Amniotic epithelial cell (primary cell): ENCODE data around the gene LRRC23.
A peak's percentile ranks its signal among the peaks of the same experiment; 100 is the strongest.
"Not testable (repeated sequence)": the region's sequence is repeated elsewhere in the genome, so short reads cannot be mapped to it uniquely, and the experiment has no call there.

ENCODE experiments used
- DNase-seq: peaks from one replicate; pipeline ENCODE4 v3.0.0-alpha.2; 2010; ENCODE audit warnings: low read depth

Gene LRRC23

DNA sequence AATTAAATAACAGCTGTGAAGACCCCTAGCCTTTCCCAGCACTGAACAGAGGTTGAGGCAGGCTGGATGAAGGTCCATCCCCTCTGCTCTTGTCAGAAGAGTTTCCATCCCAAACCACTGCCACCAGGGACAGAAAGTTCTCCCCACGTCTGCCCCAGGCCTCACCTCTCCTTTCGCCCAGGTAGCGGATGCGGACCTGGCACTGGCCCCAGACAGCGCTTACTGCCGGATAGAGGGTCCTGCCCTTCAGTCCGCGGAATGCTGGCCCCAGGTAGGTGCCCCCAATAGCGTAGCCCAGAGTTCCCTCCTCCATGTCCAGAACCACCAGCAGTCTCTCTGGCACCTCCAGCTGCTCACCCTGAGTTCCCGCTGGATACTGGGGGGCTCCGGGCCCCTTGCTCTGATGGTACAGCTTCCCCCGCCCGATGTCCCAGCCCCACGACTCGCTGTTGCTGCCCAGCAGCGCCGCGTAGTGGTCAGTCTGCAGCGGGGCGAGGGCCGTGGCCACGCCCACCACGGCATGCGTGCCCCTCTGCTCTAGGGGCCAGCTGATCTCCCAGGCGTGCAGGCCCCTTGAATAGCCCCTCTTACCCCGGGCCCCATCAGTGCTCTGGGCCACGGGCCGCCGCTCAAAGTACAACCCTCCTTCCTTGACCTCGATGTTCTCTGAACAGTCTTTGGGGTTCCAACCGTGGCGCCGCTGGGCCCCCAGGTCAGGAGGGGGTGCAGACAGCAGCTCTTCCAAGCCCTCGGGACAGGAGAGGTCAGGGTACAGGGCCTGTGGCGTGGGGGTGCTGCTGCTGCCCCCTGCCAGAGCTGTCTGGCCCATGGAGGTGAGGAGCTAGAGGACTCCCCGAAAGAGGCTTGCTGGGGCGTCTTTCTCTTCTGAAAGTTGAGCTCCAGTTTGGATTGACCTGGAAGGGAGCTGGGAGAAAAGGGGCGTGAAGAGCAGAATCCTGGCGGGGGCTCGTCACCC lies 32.3 kb upstream of the LRRC23 start:
- peak; percentile 49 for DNase-seq

DNA sequence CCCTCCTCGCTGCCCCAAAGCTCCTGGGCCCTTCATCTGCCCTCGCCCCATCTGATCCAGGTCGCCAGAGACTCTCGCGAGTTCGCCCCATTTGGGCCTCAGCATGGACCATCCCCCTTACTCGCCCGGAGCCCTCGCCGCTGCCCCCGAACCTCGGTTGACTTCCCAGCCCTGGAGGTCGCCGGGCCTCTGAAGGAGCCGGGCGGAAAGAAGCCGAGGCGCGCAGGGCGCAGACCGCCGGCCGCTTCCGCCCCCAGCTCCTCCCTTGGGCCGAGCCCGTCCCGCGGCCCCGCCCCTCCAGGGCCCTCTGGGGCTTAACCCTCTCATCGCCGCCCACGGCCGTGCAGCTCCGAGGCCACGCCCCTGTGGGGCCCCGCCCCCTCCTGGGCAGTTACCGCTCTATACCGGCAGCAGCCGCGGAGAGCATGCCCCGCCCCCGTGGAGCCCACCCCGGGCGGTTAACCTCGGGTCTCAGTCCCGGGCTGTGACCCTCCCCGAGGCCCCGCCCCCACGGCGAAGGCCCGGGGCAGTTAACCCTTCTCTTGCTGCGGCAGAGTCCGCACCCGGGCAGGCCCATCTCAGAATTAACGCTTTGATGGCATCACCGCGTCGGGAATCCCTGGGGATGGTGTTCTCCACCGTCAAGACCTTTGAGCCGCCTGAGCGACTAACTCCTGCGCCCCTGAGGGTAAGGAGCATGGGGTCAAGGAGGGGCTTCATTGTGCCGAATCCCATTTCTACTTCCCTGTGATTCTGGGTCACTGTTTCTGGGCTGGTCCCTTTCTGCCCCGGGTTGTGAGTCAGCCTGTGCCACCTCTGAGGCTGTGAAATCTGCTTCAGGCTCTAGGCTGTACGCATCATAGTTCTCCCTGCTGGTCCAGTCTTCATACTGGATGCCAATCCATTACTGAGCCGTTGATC lies 31.3 kb upstream of the LRRC23 start, which contains the start of gene SPSB2:
TSS of gene SPSB2 (minus strand) at position 210 of the 921 bp plus-strand sequence. CDS start 402 bp downstream, outside the sequence.
- peak; percentile 92 for DNase-seq

DNA sequence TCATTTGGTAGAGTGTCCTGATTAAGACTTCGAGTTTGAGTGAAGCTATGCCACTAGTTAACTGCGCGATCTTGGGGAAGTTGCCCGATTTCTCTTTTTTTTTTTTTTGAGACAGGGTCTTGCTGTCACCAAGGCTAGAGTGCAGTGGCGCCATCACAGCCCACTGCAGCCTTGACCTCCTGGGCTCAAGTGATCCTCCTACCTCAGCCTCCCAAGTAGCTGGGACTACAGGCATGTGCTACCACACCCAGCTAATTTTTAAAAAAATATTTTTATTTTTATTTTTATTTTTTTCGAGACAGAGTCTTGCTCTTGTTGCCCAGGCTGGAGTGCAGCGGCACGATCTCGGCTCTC lies 30.6 kb upstream of the LRRC23 start:
- not testable (repeated sequence) for DNase-seq

DNA sequence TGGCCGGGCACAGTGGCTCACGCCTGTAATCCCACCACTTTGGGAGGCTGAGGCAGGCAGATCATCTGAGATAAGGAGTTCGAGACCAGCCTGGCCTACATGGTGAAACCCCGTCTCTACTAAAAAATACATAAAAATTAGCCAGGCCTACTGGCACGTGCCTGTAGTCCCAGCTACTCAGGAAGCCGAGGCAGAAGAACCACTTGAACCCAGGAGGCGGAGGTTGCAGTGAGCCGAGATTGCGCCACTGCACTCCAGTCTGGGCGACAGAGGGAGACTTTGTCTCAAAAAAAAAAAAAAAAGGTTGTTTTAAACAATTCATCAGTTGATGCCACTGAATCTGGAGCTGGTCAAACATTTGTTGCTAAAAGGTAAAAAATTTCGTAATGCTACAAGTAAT lies 24.8 kb upstream of the LRRC23 start:
- DNase-seq: not testable (repeated sequence)

DNA sequence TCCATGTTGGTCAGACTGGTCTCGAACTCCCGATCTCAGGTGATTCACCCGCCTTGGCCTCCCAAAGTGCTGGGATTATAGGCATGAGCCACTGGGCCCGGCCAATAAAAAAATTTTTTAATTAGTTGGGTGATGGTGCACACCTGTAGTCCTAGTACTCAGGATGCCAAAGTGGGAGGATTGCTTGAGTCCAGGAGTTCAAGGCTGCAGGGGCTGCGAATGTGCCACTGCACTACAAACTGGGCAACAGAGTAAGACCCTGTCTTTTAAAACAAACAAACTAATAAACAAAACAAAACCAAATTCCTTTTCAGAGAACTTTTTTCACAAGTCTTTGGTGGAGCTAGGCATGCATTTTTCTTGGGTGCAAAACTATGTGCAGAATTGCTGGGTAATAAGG lies 21.4 kb upstream of the LRRC23 start:
- DNase-seq: no peak

DNA sequence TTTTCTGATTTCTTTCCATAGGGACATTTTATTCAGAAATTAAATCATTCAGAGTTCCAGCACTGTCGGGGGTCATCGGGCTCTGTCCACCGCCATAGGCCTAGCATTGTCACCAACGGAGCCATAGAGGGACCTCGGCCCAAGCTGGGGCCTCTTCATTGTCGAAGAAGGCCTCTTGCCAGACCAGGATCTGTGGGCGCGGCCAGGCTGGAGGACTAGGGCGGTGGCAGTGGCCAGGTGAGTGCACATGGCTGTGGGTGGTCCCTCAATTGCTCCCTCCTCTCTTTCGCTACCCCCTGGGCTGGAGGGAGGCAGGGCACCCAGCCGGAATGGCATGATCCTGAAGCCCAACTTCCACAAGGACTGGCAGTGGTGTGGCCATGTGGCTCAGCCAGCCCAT lies 20.9 kb upstream of the LRRC23 start:
- no peak for DNase-seq

DNA sequence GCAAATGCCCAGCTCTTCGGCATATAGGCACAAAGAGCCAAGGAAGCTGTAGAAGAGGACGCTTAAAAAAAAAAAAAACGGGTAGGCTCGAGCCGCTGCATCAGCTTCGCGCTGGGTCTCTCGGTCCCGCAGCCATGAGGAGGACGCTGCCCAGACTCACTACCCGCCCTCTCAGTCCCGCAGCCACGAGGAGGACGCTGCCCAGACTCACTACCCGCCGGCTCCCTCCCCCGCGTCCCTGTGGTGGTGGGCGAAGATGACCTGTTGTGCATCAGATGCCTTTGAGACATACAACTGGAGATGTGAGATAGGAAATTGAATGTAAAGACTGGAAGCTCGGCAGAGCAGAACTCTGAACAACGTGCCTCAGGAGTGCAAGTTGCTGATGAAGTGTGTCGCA lies 20.1 kb upstream of the LRRC23 start:
- no peak for DNase-seq

DNA sequence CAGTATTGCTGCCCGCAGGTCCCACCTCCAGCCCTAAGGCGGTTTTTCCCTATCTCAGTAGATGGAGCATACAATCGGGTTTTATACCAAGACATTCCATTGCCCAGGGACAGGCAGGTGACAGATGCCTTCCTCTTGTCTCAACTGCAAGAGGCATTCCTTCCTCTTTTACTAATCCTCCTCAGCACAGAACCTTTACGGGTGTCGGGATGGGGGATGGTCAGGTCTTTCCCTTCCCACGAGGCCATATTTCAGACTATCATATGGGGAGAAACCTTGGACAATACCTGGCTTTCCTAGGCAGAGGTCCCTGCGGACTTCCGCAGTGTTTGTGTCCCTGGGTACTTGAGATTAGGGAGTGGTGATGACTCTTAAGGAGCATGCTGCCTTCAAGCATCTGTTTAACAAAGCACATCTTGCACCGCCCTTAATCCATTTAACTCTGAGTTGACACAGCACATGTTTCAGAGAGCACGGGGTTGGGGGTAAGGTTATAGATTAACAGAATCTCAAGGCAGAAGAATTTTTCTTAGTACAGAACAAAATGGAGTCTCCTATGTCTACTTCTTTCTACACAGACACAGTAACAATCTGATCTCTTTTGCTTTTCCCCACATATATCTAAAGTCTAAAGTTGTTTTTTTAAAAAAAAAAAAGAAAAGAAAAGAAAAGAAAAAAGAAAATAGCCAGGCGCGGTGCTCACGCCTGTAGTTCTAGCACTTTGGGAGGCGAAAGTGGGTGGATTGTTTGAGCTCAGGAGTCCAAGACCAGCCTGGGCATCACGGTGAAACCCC lies 18.2 kb upstream of the LRRC23 start:
- not testable (repeated sequence) for DNase-seq

DNA sequence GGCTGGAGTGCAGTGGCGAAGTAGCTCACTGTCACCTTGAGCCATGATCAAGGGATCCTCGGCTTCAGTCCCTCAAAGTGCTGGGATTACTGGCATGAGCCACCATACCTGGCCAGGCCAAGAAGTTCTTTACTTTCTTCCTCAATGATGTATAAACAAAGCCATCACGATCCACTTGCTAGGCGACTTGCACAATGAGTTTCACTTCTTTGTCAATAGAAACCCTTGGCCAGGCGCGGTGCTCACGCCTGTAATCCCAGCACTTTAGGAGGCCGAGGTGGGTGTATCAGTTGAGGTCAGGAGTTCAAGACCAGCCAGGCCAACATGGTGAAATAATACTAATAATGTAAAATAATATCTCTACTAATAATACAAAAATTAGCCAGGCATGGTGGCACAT lies 17.2 kb upstream of the LRRC23 start:
- no peak for DNase-seq

DNA sequence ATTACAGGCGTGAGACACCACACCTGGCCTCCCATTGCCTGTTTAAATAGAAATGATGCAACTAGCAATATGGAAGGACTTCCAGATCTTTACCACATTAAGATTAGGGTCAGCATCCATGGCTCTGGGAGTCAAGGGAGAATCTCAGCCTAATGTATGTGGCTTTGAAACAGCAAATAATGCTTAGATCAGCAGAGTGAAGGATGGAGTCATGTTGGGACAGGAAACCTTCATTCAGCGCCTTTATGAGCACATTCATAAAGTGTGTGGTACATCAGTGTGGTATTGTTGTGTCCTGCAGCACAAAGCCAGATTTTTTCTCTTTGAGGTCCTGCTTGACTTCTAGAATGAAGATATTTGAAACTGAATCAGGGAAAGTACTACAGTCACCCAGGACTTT lies 16.3 kb upstream of the LRRC23 start:
- DNase-seq: no peak

DNA sequence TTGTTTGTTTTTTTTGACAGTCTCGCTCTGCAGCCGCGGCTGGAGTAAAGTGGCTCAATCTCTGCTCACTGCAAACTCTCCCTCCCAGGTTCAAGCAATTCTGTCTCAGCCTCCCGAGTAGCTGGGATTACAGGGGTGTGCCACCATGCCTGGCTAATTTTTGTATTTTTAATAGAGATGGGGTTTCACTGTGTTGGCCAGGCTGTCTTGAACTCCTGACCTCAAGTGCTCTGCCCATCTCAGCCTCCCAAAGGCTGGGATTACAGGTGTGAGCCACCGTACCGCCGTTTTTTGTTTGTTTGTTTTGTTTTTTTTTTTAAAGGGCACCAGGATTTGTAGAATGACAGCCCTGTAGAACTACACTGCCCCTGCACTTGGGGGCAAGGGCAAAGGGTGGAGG lies 15.8 kb upstream of the LRRC23 start:
- not testable (repeated sequence) for DNase-seq

DNA sequence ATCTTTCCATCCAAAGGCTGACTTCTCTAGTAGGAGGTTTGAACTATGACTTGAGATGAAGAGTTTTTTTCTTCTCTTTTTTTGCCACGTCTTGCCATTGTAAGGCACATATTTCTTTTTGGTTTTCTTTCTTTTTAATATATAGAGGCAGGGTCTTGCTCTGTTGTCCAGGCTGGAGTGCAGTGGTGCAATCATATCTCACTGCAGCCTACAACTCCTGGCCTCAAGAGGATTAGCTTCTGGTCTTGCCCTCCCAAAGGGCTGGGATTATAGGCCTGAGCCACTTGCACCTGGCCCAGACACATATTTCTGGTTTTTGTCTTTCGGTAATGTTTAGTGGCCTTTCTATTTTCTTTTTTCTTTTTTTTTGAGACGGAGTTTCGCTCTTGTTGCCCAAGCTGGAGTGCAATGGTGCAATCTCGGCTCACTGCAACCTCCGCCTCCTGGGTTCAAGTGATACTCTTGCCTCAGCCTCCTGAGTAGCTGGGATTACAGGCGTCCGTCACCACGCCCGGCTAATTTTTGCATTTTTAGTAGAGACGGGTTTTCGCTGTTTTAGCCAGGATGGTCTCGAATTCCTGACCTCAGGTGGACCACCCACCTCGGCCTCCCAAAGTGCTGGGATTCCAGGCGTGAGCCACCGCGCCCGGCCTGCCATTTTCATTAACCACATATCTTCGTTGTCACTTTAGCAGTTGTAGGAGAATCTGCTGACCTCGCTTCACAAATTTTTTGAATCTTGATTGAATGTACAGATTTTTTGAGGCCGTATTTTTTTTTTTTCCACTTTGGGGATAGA lies 14.6 kb upstream of the LRRC23 start:
- not testable (repeated sequence) for DNase-seq

DNA sequence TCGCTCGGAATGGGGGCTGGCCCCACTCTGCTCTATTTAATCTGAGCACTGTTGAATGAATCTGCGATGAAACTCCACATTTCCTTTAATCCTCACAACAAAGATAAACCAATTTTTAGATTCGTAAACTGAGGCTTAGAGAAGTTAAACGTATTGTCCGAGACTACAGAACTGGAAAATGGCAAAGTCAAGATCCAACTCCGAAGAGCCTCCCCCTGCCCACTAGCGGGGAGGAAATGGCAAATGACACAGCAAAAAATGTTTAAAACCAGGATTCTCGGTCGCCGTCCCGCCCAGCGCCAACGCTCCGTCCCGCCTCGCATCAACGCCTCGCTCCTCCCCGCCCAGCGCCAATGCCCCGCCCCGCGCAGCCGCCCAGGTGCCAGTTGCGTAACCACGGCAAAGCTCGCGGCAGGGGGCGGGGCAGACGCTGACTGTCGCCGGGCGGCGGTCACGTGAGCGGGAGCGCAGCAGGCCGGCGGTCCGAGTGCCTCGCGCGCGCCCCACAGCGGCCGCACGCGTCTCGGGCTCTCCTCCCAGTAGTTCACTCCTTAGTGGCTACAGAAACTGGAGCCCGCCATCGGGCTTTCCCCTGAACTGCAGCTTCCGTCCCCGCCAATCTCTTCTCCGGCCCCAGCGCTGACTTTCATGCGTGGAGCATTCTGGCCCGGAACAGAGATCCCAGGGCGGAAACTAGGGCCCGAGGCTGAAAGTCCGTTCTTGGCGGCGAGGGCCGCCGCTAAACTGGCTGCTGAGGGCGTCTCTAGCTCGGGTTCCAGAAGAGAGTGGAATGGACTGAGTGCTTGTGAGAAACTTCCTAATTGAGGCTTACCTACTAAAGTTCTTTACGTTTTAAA lies 13.6 kb upstream of the LRRC23 start:
- DNase-seq: peak; percentile 87

DNA sequence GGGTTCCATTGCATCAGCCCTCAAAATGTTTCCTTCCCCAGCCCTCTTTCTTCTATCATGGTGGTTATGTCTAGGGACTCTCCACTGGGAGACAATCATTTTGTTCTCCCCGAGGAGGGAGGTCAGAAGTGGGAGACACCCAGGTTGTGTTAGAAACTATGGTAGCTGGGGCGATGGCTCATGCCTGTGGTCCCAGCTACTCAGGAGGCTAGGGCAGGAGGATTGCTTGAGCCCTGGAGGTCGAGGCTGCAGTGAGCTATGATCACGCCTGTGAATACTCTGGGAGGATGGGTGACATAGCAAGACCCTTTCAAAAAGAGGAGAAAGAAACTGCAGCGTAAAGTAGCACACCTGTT lies 13.0 kb upstream of the LRRC23 start:
- no peak for DNase-seq

DNA sequence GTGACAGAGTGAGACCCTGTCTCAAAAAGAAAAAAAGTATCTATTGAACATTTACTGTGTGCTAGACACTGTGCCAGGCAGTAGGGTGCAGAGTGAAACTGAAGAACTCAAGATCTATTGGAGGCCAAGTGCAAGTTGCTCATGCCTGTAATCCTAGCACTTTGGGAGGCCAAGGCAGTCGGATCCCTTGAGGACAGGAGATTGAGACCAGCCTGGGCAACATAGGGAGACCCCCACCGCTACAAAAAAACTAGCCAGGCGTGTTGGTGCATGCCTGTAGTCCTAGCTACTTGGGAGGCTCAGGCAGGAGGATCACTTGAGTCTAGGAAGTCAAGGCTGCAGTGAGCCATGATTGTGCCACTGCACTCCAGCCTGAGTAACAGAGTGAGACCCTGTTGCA lies 11.9 kb upstream of the LRRC23 start:
- not testable (repeated sequence) for DNase-seq

DNA sequence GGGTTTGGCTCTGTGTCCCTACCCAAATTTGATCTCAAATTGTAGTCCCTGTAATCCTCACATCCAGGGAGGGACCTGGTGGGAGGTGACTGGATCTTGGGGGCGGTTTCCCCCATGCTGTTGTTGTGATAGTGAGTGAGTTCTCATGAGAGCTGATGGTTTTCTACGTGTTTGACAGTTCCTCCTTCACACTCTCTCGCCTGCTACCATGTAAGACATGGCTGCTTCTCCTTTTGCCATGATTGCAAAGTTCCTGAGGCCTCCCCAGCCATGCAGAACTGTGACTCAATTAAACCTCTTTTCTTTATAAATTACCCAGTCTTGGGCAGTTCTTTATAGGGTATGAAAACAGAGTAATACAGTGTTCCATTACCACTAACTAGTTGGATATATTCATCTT lies 10.3 kb upstream of the LRRC23 start:
- DNase-seq: no peak

DNA sequence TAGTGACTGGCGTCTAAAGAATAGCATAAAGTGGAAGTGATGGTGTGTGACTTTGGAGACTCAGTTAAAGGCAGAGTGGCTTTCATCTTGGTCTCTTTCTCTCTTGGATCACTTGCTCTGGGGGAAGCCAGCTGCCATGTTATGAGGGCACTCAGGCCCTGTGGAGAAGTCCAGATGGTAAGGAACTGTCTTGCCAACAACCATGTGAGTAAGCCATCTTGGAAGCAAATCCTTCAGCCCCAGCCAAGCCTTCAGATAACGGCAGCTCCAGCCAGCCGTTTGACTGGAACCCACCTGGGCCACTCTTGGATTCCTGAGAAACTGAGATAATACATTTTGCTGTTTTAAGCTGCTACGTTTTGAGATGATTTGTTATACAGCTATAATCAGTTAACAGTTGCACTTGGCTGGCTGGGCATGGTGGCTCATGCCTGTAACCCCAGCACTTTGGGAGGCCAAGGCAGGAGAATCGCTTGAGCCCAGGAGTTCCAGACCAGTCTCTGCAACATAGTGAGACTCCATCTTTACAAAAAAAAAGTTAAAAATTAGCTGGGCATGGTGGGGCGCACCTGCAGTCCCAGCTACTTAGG lies 7.7 kb upstream of the LRRC23 start:
- DNase-seq: no peak

DNA sequence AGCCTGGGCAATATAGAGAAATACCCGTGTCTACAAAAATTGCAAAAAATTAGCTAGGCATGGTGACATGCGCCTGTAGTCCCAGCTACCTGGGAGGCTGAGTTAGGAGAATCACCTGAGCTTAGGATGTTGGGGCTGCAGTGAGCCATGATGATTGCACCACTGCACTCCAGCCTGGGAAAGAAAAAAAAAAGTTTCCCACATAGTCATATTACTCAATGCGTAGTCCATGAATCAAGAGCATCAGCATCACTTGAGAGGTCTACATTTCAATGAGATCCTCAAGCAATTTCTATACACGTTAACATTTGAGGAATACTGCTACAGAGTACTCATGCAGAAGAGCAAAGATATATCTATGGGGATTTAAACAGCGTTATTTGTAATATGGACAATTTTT lies 5.2 kb upstream of the LRRC23 start:
- peak; percentile 33 for DNase-seq

DNA sequence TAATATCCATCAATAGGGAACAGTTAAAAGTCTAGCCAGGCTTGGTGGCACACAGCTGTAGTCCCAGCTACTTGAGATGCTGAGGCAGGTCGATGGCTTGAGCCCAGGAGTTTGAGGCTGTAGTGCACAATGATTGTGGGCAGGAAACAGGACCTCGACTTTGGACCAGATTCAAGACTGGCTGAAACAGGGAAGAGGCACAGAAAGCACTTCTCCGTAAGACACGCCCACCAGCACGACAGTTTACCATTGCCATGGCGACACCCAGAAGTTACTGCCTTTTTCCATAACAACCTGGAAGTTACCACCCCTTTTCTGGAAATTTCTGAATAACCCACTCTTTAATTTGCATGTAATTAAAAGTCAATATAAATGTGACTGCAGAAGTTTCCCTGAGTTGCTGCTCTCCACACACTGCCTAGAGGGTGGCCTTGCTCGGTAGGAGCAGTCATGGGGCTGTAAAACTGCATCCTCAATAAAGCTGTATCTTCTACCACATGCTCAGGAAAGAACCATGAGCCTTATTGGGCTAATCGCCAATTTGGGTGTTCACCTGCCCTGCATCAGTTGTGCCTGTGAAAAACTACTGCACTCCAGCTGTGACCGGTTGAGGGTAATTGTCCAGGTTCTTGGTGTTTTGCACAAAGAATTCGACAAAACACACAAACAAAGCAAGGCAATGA lies 4.6 kb upstream of the LRRC23 start:
- DNase-seq: peak; percentile 19
